ENCODE measurements around the gene INAFM1. TPM values are rescaled to one million over a fixed set of nuclear protein-coding genes. Genes with fewer than 3 reads are reported as not detected.

Gene INAFM1
- total and polyA plus RNA-seq, 9 of the 15 experiments (the other 6 are each of a cell fraction or from before 2014, with no cell fraction given) = 0.71 to 30.9 (median 3.1) TPM

DNA sequence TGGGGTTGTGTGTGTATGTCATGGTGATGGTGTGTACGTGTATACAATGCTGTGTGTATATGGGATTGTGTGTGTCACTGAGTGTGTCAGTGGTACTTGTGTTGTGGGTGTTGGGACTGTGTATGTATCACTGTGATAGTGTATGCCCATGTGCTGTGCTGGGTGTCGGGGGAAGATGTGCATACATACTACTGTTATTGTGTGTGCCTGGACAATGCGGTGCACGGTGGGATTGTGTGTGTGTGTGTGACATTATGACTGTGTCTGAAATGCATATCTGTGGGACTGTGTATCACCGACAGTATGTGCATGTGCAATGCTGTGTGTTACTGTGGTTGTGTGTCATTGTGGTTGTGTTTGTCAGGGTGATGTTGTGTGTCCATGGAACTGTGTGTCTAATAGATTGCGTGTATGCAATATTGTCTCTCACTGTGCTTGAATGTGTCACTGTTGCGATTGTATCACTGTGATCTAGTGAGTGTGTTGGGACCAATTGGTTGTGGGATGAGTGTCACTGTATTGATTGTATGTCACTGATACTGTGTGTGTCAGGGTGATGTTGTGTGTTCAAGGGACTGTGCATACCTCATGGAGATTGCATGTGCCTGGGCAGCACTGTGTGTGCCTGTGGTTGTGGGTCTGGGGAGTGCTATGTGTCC lies 32.6 kb upstream of the INAFM1 start:
- no TSS peak for BruUV-seq (replicated peaks)
- ChIA-PET CTCF (ENCODE audit: low intra/inter-chr PET ratio) (no interaction called here), POLR2A (interaction anchor here (2.0 to 5.2 kb wide), 2 partner anchors 14 to 16 kb away, joined by 8 to 112 read pairs; no protein-coding TSS in a partner anchor)
- no peak overlapping the region for H3K4me3 ChIP-seq
- peaks cover 28 to 46% of the 10 kb centered on the region in 2 experiments; a peak in 4 of 5 replicates for H3K4me1 ChIP-seq (replicated peaks in 1 of 2; ENCODE audit: control insufficient read depth in 2 of 2, insufficient read depth in 2 of 2, low read length in 2 of 2)
- H3K4me2 ChIP-seq (ENCODE audit: insufficient read depth, low read length) = peak overlapping the region; percentile 73
- ATAC-seq (no peak), DNase-seq (ENCODE audit: extremely low read depth in 1 of 4, low spot score in 3 of 4) (no peak), FAIRE-seq (no peak)
- no peaks in the 10 kb centered on the region for H3K36me3 ChIP-seq (ENCODE audit: control insufficient read depth, insufficient read depth, low read length)
- in situ Hi-C loops (cut with MboI) = loop anchor here (10.0 kb wide), 1 partner anchor 387 kb away; the partner anchor contains the start of gene AP2S1
- peak overlapping the region; percentile 37 for H2AFZ ChIP-seq (ENCODE audit: low read depth, low read length)
- no peaks in the 10 kb centered on the region; the same call in 1 of the 2 replicates for H3K9me3 ChIP-seq (replicated peaks; ENCODE audit: control insufficient read depth, insufficient read depth, low read depth, low read length)
- peak overlapping the region in 1 of 2 experiments; percentile 65; a peak in 2 of 4 replicates for H3K9ac ChIP-seq (ENCODE audit: insufficient read depth in 1 of 2, low read depth in 2 of 2, low read length in 2 of 2)
- intact Hi-C loops (cut with micrococcal nuclease) = loop anchor here (5.0 to 10.0 kb wide), 3 partner anchors 90 to 377 kb away; partner anchors contain the start of gene ARHGAP35
- H3K9me1 ChIP-seq (ENCODE audit: control insufficient read depth, insufficient read depth, low read length) = no peaks in the 10 kb centered on the region
- H3K27me3 ChIP-seq (ENCODE audit: control insufficient read depth in 2 of 2, insufficient read depth in 2 of 2, low read length in 2 of 2) = no peaks in the 10 kb centered on the region
- H3K27ac ChIP-seq (ENCODE audit: extremely low read depth, low read depth, low read length) = peak overlapping the region; percentile 74
- H4K20me1 ChIP-seq (replicated peaks; ENCODE audit: control insufficient read depth, insufficient read depth, low read length) = no peaks in the 10 kb centered on the region
- WGBS (ENCODE audit: insufficient coverage, low coverage, missing lambda C conversion rate) = 81% methylated on average over 7 of the region's 7 CpGs
- no peaks in the 10 kb centered on the region; the same call in 2 of the 3 replicates for H3K79me2 ChIP-seq (ENCODE audit: control insufficient read depth, insufficient read depth, low read length)
- TF ChIP-seq MEF2D (tag; conservative IDR thresholded peaks at IDR 0.05; ENCODE audit: low read depth) (0 out of 2 replicates have a peak, but pooled peaks have one; percentile 17), ARID4B (CRISPR knock-in tag; IDR thresholded peaks at IDR 0.05) (peak; percentile 62; the same call in 1 of the 2 replicates), JUN (IDR thresholded peaks at IDR 0.05; ENCODE audit: borderline replicate concordance, low read depth, low read length) (no peak), JUN (CRISPR knock-in tag; IDR thresholded peaks at IDR 0.05; ENCODE audit: borderline replicate concordance) (peak; percentile 38; the same call in 1 of the 2 replicates), DPF2 (IDR thresholded peaks at IDR 0.05) (no peak), NELFE (IDR thresholded peaks at IDR 0.05; ENCODE audit: insufficient read depth, insufficient read length) (no peak), ZBTB1 (CRISPR knock-in tag; IDR thresholded peaks at IDR 0.05; ENCODE audit: borderline replicate concordance, low read depth) (no peak), TEAD1 (CRISPR knock-in tag; IDR thresholded peaks at IDR 0.05) (peak in 1 of 2 experiments; percentile 77; a peak in 1 of 4 replicates), MED1 (CRISPR knock-in tag; IDR thresholded peaks at IDR 0.05; ENCODE audit: borderline replicate concordance) (0 out of 2 replicates have a peak, but pooled peaks have one; percentile 36), TCF7 (IDR thresholded peaks at IDR 0.05; ENCODE audit: borderline replicate concordance) (0 out of 2 replicates have a peak, but pooled peaks have one; percentile 8), NCOA2 (IDR thresholded peaks at IDR 0.05; ENCODE audit: partially characterized antibody in 2 of 2) (peak in 1 of 2 experiments; percentile 7), STAT5A (IDR thresholded peaks at IDR 0.05; ENCODE audit: borderline replicate concordance, low read length) (no peak)
- TF ChIP-seq, protein P1, sequence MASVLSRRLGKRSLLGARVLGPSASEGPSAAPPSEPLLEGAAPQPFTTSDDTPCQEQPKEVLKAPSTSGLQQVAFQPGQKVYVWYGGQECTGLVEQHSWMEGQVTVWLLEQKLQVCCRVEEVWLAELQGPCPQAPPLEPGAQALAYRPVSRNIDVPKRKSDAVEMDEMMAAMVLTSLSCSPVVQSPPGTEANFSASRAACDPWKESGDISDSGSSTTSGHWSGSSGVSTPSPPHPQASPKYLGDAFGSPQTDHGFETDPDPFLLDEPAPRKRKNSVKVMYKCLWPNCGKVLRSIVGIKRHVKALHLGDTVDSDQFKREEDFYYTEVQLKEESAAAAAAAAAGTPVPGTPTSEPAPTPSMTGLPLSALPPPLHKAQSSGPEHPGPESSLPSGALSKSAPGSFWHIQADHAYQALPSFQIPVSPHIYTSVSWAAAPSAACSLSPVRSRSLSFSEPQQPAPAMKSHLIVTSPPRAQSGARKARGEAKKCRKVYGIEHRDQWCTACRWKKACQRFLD (CRISPR knock-in tag; IDR thresholded peaks at IDR 0.05) = peak; percentile 62; the same call in 1 of the 2 replicates
- TF ChIP-seq, protein P2, sequence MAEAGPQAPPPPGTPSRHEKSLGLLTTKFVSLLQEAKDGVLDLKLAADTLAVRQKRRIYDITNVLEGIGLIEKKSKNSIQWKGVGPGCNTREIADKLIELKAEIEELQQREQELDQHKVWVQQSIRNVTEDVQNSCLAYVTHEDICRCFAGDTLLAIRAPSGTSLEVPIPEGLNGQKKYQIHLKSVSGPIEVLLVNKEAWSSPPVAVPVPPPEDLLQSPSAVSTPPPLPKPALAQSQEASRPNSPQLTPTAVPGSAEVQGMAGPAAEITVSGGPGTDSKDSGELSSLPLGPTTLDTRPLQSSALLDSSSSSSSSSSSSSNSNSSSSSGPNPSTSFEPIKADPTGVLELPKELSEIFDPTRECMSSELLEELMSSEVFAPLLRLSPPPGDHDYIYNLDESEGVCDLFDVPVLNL (CRISPR knock-in tag; IDR thresholded peaks at IDR 0.05; ENCODE audit: low read depth) = 0 out of 2 replicates have a peak, but pooled peaks have one; percentile 53

Measured in K562 (cell line).